ENCODE measurements around the gene DDX4.

The DDX4 gene

DNA sequence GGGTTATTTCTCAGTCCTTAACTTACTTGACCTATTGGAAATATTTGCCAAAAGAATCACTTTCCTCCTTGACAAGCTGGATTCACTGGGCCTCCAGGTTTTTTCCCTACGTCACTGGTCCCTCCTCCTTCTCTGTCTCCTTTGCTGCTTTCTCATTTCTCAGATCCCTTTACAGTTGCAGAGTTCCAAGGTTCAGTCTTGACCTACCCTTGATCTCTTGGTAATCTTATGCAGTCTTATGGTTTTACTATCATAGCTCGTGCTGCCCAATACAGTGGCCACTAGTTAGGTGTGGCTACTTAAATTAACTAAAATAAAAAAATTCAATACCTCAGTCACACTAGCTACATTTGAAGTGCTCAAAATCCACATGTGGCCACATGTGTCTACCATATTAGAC, 37.1 kb upstream of the DDX4 start:
- TF ChIP-seq, protein P1, sequence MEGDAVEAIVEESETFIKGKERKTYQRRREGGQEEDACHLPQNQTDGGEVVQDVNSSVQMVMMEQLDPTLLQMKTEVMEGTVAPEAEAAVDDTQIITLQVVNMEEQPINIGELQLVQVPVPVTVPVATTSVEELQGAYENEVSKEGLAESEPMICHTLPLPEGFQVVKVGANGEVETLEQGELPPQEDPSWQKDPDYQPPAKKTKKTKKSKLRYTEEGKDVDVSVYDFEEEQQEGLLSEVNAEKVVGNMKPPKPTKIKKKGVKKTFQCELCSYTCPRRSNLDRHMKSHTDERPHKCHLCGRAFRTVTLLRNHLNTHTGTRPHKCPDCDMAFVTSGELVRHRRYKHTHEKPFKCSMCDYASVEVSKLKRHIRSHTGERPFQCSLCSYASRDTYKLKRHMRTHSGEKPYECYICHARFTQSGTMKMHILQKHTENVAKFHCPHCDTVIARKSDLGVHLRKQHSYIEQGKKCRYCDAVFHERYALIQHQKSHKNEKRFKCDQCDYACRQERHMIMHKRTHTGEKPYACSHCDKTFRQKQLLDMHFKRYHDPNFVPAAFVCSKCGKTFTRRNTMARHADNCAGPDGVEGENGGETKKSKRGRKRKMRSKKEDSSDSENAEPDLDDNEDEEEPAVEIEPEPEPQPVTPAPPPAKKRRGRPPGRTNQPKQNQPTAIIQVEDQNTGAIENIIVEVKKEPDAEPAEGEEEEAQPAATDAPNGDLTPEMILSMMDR (IDR thresholded peaks at IDR 0.05; ENCODE audit: low read depth, low read length, missing control alignments) = no peak
- no peak overlapping the region for H3K4me3 ChIP-seq (ENCODE audit: low read depth, low read length)
- no peak for DNase-seq (ENCODE audit: low read depth)

DNA sequence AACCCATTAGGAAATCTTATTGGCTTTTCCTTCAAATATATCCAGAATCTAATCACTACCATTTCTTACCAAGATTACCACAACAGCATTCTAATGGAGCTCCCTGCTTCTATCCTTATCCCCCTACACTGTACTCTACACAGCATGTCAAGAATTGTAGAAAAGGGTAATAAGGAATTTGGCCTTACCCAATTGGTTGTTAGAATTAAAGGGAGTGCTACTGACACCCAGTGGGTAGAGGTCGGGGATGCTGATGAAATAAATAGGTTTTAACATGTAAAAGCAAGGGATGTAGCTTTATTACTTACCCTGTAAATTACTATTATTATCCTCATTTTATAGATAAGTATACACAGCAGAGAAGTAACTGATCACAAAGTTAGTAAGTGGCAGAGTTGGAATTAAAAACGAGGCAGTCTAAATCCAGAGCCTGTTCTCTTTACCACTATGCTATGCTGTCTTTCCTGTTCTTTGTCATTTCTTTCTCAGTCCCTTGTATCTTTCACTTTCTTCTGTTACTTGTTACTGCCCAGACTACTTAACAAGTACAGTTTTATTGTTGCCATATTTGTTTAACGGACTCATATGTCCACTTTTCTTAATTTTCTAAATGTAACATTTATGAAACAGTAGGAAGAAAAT, 36.3 kb upstream of the DDX4 start:
- TF ChIP-seq, protein P1 (IDR thresholded peaks at IDR 0.05; ENCODE audit: low read depth, low read length, missing control alignments) = no peak
- DNase-seq (ENCODE audit: low read depth) = no peak
- no peak overlapping the region for H3K4me3 ChIP-seq (ENCODE audit: low read depth, low read length)

DNA sequence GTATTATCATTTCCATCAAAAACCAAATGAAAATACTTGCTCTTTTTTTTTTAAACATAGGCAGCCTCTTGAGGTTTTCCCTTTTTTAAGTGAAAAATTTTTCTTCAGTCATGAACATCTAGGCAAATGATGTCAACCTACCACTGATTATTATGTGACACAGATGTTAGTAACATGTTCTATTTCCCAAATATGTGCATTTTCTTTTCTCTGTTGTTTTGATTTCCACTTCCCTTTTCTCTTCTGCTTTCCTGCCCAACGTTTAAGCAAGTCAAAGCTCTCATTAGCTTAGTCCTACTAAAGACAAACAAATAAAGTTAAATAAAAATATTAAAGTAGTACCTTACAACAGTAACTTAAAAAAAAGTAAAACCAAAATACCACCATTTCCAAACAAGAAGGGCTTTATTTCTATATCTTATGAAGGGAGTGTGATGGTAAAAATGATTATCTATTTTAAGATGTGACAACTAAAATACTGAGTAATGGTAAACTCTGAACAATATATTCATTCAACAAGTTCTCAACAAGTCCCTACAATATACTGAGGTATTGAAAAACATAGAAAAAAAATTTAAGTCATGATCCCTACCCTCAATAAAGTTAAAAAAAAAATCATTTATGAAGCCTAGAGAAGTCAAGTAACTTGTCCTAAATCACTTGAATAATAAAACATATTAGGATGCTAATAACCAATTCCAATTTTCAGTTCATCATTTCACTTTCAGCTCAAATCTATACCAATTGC, 35.1 kb upstream of the DDX4 start:
- TF ChIP-seq, protein P1 (IDR thresholded peaks at IDR 0.05; ENCODE audit: low read depth, low read length, missing control alignments) = no peak
- no peak for DNase-seq (ENCODE audit: low read depth)
- H3K4me3 ChIP-seq (ENCODE audit: low read depth, low read length) = no peak overlapping the region

DNA sequence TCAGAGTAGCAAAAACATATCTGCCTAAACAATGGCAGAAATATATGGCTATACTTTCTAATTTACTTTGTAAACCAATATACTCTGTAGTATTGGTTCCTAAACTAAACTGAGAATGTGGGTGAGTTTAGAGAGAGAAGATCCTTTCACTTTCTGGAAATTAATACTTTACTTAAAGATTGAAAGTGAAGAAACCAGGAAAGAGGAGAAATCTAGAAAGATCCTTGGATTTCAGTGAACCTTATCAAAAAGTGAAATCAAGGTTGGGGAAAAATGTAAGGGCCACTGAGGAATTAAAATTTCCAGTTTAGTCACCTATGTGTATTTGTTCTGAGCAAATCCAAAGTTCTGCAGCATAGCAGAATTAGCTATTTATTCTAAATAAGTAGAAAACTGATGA, 31.6 kb upstream of the DDX4 start:
- H3K4me3 ChIP-seq (ENCODE audit: low read depth, low read length) = no peak overlapping the region
- DNase-seq (ENCODE audit: low read depth) = no peak
- TF ChIP-seq, protein P1 (IDR thresholded peaks at IDR 0.05; ENCODE audit: low read depth, low read length, missing control alignments) = no peak

DNA sequence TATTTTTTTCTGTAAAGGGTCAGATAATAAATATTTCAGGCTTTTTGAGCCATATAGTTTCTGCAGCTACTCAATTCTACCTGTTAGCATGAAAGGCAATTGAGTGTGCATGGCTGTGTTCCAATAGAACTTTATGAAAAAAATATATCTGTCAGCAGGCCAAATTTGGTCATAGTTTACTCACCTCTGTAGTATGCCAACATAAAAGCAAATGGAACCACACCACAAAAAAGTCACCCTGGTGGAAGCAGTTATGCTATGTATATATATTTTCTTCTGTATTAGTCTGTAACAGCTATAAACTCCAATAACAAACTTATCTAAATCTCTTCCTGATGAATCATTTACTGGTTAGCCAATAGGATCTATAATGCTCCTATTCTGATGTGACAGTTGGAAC, 29.1 kb upstream of the DDX4 start:
- no peak for DNase-seq (ENCODE audit: low read depth)
- TF ChIP-seq, protein P1 (IDR thresholded peaks at IDR 0.05; ENCODE audit: low read depth, low read length, missing control alignments) = no peak
- H3K4me3 ChIP-seq (ENCODE audit: low read depth, low read length) = no peak overlapping the region

DNA sequence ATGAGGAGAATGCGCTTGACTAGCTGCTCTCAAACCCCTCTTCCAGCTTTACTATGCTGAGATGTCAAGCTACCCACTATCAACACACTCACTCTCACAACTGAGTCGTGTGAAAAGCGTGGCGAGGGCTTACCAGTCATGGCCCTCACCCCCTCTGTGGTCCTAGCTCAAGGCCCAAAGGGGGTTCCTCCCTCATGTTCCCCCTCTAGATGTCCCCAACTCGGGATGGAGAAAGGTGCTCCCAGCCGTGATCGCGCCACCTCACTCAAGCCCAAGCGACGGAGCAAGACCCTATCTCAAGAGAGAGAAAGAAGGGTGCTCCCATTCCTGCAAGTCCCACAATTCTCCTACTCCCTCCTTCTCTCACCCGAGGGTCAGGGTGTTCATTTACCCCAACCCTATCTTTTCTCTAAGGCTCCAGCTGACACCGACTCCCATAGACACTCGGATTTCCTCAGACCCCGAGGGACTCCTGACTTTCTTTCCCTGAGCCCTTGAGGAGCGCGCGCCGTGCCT, 26.3 kb upstream of the DDX4 start:
- TF ChIP-seq, protein P1 (IDR thresholded peaks at IDR 0.05; ENCODE audit: low read depth, low read length, missing control alignments) = no peak
- no peak for DNase-seq (ENCODE audit: low read depth)

More for the DNA sequence above, 26.3 kb upstream of the DDX4 start:
- peak overlapping the region; percentile 92 for H3K4me3 ChIP-seq (ENCODE audit: low read depth, low read length)

Data from GM12864 (cell line).